Endometrial microvascular endothelial cells (primary cell): ENCODE results near the gene C10orf120. TPM values are rescaled to one million over a fixed set of nuclear protein-coding genes. Genes with fewer than 3 reads are reported as not detected.

ENCODE experiments used
- in situ Hi-C: cut with HindIII; loops from 2 replicates; pipeline ENCODE4 v1.10.0; 2017; ENCODE audit warnings: low sequenced_read_pairs, low pct_unique_long_range_greater_than_20kb; ENCODE audit errors: inconsistent ontology term
- total RNA-seq: library from RNA; depleted of rRNA; stranded (reverse); fragments of >200 nt; gene quantifications from one replicate; pipeline ENCODE4 v1.2.3, GENCODE V29; 2015; ENCODE audit errors: inconsistent ontology term

The C10orf120 gene
- total RNA-seq, result not detected

DNA sequence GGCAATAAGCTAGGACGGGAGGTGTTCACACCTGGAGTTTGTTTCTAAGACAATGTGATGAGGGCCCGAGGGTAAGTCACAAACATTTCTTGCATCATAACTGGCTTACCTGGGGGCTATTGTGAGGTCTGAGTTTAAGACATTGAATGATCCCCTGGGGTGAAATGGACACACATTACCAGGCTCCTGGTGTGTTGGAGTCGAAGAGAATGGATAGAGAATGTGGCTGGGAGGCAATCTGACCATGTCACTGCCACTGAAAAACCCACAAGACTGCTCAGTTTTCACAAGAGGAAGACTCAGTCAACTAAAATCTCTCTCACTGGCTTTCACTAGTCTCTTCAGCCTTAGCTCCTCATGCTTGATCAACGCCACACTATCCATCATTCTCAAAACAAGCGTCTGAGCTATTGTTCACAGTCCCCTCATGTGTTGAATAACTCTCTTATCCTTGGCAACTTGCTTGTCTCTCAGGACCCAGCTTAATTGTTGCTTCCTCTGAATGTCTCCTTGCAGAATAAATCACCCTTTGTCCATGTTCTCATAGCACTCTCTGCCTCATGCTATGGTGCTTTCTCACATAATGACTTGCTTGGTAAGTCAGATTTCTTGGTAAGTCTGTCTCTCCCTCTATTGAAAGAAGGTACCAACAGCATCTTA lies at the start of gene C10orf120:
Gene C10orf120, minus strand, starts transcription at position 51 of the 660 bp plus-strand sequence. CDS start 56 bp downstream, outside the sequence.
- in situ Hi-C loops, result no loop called here

DNA sequence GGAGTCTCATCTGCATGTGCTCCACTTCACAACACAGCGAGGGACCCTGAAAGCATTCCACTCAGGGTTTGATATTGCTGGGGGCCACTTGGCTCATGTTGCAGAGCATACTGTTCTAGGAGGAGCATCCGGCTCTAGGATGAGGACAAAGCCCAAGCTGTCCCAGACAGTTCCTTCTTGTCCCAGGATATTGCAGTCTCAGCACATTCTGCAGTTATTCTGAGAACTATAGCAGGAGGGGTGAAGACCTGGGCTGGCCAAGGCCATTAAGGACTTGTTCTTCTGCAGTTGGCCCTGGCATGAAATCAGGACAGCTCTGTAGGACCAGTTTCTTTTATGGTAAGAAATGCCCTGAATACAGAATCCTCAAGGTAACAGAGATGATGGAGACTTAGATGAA lies 48.9 kb upstream of the C10orf120 start:
- in situ Hi-C loops, result no loop called here

GRCh38 chr10:122746408-122746807 lies 46.8 kb upstream of the C10orf120 start:
- in situ Hi-C loops, result no loop called here

DNA sequence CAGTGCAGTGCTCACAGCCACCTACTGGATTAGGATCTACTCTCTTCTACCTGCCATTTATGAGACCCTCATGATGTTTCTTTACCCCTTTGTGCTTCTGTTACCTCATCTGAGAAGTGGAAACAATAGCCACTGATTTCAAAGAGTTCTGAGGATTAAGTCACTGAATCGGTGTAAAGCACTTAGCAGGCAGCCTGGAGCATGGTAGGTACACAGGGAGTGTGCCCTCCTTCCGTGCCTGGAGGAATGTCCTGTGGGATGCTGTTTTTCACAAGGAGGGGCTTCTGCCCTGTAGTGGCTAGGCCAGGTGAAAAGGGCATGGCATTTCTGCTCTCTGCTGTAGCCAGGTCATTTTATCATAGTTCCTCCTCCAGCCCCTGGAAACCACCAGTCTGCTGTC lies 44.6 kb upstream of the C10orf120 start:
- in situ Hi-C loops, result no loop called here

- in situ Hi-C loops, result no loop called here
Observed at GRCh38 chr10:122740640-122741039, 41.0 kb upstream of the C10orf120 start.

GRCh38 chr10:122738031-122738430 lies 38.4 kb upstream of the C10orf120 start:
- in situ Hi-C loops, result no loop called here

GRCh38 chr10:122733931-122734665 lies 34.5 kb upstream of the C10orf120 start:
- in situ Hi-C loops, result no loop called here

DNA sequence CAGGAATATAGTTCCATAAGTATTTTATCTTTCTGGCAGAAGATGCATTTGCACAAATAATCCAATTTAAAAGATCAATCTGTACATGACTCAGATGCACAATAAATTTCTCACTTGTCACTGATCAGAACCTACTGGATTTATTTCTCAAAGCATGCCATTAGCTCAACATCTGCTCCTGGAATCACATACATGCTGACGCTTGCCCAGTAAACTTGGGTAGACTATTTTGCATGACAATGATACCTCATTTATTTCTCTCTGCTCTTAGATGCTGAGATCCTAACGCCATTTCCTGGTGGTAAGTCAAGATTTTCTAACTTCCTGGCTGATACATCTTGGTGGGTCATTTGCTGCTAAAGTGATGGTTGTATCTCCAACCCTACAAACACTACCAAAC lies 33.8 kb upstream of the C10orf120 start:
- in situ Hi-C loops, result no loop called here

- in situ Hi-C loops, result no loop called here
Observed at GRCh38 chr10:122730238-122730637, 30.6 kb upstream of the C10orf120 start.

- in situ Hi-C loops, result no loop called here
Observed at GRCh38 chr10:122729126-122729525, 29.5 kb upstream of the C10orf120 start.

DNA sequence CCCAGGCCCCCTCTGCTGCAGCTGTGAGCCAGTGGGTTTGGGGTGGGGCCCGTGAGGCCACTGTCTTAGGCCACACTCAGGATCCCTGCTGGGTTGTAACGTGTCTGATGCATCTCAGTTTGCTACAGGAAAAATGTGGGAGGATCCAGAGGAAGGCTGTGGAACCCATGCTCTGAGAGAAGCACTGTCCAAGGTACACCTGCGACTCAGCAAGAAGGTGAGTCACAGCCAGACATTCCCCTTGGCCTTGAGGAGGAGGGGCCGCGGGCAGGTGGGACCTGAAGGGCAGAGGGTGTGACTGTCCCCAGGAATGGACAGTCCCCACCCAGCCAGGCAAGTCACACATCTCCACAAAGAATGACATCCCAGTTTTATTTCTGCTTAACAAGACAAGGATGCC lies 27.8 kb upstream of the C10orf120 start:
- in situ Hi-C loops, result no loop called here

GRCh38 chr10:122725768-122726167 lies 26.1 kb upstream of the C10orf120 start:
- in situ Hi-C loops, result no loop called here

DNA sequence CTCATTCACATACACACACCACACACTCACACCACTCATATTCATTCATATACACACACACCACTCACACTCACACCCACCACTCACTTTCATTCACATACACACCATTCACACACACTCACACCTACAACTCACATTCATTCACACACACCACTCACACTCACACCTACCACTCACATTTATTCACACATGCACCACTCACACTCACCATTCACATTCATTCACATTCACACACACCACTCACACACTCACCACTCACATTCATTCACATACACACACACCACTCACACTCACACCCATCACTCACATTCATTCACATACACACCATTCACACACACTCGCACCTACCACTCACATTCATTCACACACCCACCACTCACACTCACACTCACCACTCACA lies 25.4 kb upstream of the C10orf120 start:
- in situ Hi-C loops, result no loop called here

DNA sequence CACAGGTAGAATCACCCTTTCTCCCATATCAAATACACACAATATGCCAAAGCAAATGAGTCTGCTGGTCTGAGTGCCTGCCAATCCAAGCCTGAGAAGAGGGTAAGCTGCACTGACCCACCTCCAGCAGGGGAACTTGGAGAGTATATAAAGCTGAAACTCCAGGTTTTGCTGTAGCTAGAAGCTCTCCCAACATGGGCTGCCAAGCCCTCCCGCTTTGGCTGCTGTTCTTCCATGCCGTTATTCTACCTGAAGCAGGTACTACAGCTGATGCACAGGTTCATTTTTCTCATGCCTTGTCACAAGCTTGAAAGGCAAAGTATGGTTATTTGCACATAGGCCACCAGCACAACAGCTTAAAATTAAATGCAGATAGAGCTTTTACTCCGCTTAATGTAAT lies 21.5 kb upstream of the C10orf120 start:
- in situ Hi-C loops, result no loop called here

DNA sequence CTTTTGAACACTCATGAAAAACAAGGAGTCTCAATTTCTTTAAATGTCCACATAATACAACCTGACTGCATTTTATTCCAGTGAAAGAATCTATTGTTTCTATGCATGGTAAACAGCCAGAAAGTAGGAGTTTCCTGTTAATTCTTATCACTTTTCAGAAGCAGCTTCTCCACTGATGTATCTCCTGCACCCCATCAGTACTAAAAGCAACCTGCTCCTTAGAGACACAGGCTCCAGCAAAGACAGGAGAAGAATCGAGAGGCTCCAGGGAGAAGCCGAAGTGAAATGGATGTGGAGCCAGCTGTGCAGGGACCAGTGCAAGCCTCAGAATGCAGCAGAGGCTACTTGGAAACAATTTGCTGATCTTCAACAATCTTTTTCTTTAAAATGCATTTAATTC lies 16.4 kb upstream of the C10orf120 start:
- in situ Hi-C loops, result no loop called here

DNA sequence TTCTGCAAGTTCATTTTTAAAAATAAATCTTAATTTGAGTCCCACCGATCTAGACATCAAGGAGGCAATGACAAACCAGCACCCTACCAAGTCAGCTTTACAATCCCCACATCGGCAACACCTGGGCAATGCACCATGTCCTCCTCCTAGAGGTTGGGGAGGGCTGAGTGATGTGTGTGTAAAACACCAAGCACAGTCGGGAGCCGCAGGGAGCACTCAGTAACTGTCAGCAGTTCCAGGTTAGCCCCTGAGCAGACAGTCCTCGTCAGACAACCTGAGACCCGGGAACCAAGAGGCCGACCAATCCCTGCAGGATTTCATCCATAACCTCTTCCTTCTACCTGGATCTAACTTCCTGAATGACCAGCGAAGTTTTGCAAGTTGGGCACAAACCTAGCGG lies 15.9 kb upstream of the C10orf120 start:
- in situ Hi-C loops, result no loop called here

- in situ Hi-C loops, result no loop called here
Observed at GRCh38 chr10:122713091-122713885, 13.6 kb upstream of the C10orf120 start.

- in situ Hi-C loops, result no loop called here
Observed at GRCh38 chr10:122710576-122710975, 10.9 kb upstream of the C10orf120 start.

DNA sequence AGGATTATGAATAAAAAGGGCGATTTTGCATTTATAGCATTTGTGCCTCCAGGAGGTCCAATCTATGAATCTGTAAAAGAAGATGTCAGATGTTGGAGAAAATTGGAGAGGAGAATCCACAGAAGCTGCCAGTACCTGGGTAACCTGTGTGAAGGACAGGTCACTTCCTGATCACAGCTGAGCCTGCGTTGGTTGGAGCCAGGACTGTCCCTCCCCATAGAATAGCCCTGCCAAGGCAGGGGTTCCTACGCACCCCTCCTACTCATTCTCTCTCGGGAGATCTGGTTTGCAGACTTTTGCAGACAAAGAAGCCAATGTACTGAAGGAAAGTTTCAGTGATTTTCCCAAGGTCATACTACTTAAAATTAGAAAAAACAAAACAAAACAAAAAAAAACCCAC lies 10.3 kb upstream of the C10orf120 start:
- in situ Hi-C loops, result no loop called here

DNA sequence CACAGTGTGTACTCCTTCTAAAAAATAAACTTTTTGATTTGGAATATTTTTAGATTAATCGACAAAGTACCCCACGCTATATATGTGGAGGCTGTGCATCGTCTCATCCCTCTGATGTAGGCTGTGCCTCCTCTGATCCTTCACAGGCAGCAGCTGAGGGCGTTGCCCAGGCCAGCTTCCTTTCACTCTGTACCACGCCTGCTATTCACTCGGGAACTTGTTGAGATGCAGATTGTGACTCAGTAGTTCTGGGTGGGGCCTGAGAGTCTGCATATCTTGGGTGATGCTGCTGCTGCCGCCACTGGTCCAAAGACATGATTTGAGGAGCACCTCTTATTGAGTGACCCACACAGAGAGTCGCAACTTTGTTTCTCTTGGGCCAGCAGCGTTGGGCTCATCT lies 7.9 kb upstream of the C10orf120 start:
- in situ Hi-C loops, result no loop called here
